Measurements from ENCODE around the gene SELENOO. TPM values are rescaled to one million over a fixed set of nuclear protein-coding genes. Genes with fewer than 3 reads are reported as not detected.
A peak's percentile ranks its signal among the peaks of the same experiment; 100 is the strongest.

SELENOO gene
- total RNA-seq, 1 experiment from 2014 or later: 27.4 TPM

DNA sequence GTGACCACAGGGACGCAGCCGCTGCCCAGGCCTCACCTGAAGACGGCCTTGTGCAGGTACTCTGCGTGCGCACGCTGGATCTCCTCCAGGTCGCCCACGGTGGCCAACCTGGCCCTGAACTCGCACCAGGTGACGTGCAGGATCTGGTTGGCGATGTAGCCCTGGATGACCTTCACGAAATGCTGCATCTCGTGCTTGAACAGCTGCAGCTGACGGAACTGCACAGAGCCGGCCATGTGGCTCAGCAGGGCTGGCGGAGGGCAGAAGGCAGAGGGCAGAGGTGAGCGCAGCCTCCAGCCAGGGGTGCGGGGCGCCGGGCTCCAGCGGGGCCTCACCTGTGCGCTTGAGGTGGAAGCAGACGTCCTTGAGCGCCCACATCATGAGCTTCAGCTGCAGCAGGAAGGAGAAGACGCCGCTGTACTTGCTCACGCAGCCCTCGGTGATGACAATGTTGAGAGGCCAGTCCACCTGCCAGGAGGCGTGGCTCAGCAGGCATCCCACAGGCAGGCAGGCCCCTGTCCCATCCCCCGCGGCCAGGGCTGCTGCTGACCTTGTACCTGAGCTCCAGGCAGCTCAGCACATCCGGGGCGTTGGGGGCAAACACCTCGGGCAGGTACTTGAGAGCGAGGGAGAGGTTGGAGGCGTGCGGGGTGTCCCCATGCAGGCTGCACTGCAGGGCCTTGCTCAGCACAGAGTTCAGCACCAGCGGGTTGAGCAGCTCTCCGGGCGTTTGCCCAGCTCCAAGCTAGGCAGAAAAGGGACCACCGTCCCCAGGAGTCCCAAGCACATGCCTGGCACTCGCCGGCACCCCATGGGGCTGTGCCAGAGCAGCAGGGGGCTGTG, 17.6 kb downstream of the SELENOO start:
- Histone ChIP-seq H3K9me2 (ENCODE audit: insufficient read depth) (no peaks in the 10 kb centered on the region), H3K4me1 (replicated peaks; ENCODE audit: insufficient read depth) (no peaks in the 10 kb centered on the region), H3K4me2 (no peak overlapping the region), H3K79me2 (ENCODE audit: low read depth) (no peaks in the 10 kb centered on the region), H3K9me3 (ENCODE audit: insufficient read depth, low read depth) (no peaks in the 10 kb centered on the region), H3K4me3 (no peak overlapping the region), H4K20me1 (ENCODE audit: insufficient read depth) (peaks cover 81% of the 10 kb centered on the region), H3K27me3 (ENCODE audit: insufficient read depth, low read depth) (no peaks in the 10 kb centered on the region), H2AFZ (no peak overlapping the region), H3K27ac (no peak overlapping the region), H3K36me3 (ENCODE audit: low read depth) (peaks cover 43% of the 10 kb centered on the region), H3F3A (ENCODE audit: insufficient read depth, low read depth) (peaks cover 39% of the 10 kb centered on the region; the same call in 1 of the 2 replicates)
- BruUV-seq (replicated peaks): no TSS peak
- POLR2A ChIA-PET (ENCODE audit: unreplicated experiment): no interaction called here
- intact Hi-C loops (cut with micrococcal nuclease; ENCODE audit: unreplicated experiment): no loop called here
- TF ChIP-seq, protein P1, sequence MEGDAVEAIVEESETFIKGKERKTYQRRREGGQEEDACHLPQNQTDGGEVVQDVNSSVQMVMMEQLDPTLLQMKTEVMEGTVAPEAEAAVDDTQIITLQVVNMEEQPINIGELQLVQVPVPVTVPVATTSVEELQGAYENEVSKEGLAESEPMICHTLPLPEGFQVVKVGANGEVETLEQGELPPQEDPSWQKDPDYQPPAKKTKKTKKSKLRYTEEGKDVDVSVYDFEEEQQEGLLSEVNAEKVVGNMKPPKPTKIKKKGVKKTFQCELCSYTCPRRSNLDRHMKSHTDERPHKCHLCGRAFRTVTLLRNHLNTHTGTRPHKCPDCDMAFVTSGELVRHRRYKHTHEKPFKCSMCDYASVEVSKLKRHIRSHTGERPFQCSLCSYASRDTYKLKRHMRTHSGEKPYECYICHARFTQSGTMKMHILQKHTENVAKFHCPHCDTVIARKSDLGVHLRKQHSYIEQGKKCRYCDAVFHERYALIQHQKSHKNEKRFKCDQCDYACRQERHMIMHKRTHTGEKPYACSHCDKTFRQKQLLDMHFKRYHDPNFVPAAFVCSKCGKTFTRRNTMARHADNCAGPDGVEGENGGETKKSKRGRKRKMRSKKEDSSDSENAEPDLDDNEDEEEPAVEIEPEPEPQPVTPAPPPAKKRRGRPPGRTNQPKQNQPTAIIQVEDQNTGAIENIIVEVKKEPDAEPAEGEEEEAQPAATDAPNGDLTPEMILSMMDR (conservative IDR thresholded peaks at IDR 0.05): no peak
- no peak for DNase-seq
- CTCF ChIA-PET: no interaction called here

DNA sequence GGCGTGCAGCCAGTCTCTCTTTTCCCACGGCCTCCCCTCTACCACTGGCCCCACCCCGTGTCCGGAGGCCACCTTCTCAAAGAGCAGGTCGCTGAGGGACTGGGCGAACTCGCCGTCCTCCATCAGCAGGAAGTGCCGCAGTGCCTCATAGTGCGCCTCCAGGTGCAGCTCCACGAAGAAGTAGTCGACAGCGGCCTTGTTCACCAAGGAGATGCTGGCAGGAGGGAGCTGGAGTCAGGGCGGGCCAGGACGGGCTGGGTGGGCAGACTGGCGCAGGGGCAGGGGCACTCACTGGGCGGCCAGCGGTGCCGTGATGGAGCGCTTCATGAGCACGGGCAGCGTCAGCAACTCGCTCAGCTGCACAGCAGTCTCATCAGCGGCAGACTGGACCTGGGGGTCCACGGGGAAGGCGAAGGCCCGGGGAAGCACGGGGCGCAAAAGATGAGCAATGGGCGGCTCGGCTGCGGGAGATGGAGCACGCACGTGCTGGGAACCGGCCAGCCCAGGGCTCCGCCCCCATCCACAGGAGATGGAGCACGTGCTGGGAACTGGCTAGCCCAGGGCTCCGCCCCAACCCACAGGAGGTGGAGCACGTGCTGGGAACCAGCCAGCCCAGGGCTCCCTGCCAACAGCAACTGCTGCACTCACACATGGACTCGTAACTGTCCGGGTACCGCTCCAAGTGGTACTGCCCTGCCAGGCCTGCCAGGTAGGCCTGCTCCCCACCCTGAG, 18.4 kb downstream of the SELENOO start:
- TF ChIP-seq, protein P1 (conservative IDR thresholded peaks at IDR 0.05): no peak
- TF ChIP-seq EZH2 (IDR thresholded peaks at IDR 0.05; ENCODE audit: low read depth): no peak
- BruUV-seq (replicated peaks): no TSS peak
- Histone ChIP-seq H3F3A (ENCODE audit: insufficient read depth, low read depth) (peaks cover 33% of the 10 kb centered on the region; the same call in 1 of the 2 replicates), H3K9me3 (ENCODE audit: insufficient read depth, low read depth) (no peaks in the 10 kb centered on the region), H3K4me3 (no peak overlapping the region), H3K9me2 (ENCODE audit: insufficient read depth) (no peaks in the 10 kb centered on the region), H3K36me3 (ENCODE audit: low read depth) (peaks cover 42% of the 10 kb centered on the region), H4K20me1 (ENCODE audit: insufficient read depth) (peaks cover 79% of the 10 kb centered on the region), H3K79me2 (ENCODE audit: low read depth) (no peaks in the 10 kb centered on the region), H3K27ac (no peak overlapping the region), H3K4me2 (no peak overlapping the region), H3K4me1 (replicated peaks; ENCODE audit: insufficient read depth) (no peaks in the 10 kb centered on the region), H3K27me3 (ENCODE audit: insufficient read depth, low read depth) (no peaks in the 10 kb centered on the region), H2AFZ (no peak overlapping the region)
- intact Hi-C loops (cut with micrococcal nuclease; ENCODE audit: unreplicated experiment): no loop called here
- DNase-seq: peak in 1 of 2 experiments; percentile 35
- ChIA-PET CTCF (no interaction called here), POLR2A (ENCODE audit: unreplicated experiment) (no interaction called here)

DNA sequence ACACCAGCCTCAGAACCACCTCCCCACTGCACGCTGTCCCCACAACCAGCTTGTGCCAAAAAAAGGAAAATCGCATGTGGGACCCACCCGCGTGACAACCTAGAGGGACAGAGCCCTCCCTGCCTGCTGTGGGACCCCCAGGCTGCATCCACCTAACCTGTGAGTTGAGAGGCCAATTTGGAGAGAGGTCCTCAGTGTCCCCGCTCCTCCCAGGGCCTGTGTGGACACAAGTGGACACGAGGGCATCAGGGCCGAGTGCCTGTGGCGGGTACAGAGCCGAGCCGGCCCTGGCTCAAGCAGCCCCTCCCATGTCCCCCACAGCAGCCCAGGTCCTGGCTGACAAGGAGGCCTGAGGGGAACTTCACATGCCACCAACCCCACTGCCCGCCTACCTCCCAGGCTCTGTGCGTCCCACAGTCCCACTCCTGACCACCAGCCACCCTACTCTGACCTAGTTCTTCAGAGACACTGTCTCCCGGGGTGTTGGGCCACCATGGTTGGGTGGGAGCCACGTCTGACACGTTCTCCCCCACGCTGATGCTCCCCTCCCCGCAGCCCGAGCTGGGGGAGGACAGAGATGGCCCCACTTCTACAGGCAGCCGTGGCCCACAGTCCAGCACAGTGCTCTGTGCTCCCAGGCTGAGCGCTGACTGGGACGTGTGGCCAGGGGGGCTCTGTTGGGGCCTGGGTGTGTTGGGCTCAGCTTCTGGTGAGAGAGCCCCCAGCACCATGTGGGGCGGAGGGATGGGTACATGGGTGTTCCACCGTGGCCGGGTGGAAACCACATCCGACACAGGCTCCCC, 19.2 kb downstream of the SELENOO start:
- Histone ChIP-seq H3K27ac (no peak overlapping the region), H3K79me2 (ENCODE audit: low read depth) (no peaks in the 10 kb centered on the region), H3F3A (ENCODE audit: insufficient read depth, low read depth) (peaks cover 26% of the 10 kb centered on the region; the same call in 1 of the 2 replicates), H3K9me2 (ENCODE audit: insufficient read depth) (no peaks in the 10 kb centered on the region), H3K4me1 (replicated peaks; ENCODE audit: insufficient read depth) (no peaks in the 10 kb centered on the region), H4K20me1 (ENCODE audit: insufficient read depth) (peaks cover 72% of the 10 kb centered on the region), H3K36me3 (ENCODE audit: low read depth) (peaks cover 43% of the 10 kb centered on the region), H3K4me3 (no peak overlapping the region), H3K4me2 (no peak overlapping the region), H3K9me3 (ENCODE audit: insufficient read depth, low read depth) (no peaks in the 10 kb centered on the region), H3K27me3 (ENCODE audit: insufficient read depth, low read depth) (no peaks in the 10 kb centered on the region), H2AFZ (no peak overlapping the region)
- intact Hi-C loops (cut with micrococcal nuclease; ENCODE audit: unreplicated experiment): no loop called here
- POLR2A ChIA-PET (ENCODE audit: unreplicated experiment): no interaction called here
- BruUV-seq (replicated peaks): no TSS peak
- CTCF ChIA-PET: no interaction called here
- DNase-seq: no peak
- no peak for TF ChIP-seq EZH2 (IDR thresholded peaks at IDR 0.05; ENCODE audit: low read depth)
- TF ChIP-seq, protein P1 (conservative IDR thresholded peaks at IDR 0.05): no peak

All from PC-9 (cell line).